Effector memory CD4-positive, alpha-beta T cell (primary cell): Measurements from ENCODE around the gene FBLN7.

Experiments
- DNase-seq, 3 donors: peaks; one replicate each; pipeline ENCODE4 v3.0.0-alpha.2; 2020
- H3K27ac ChIP-seq: 2 replicates; pipeline ENCODE4 v1.7.0; 2013; ENCODE audit warnings: mild to moderate bottlenecking, low read length, moderate library complexity; ENCODE audit not compliant: insufficient read depth, poor library complexity, severe bottlenecking
- H3K27me3 ChIP-seq: replicated peaks from 2 replicates; pipeline ENCODE4 v1.7.0; 2013; ENCODE audit warnings: mild to moderate bottlenecking, low read length; ENCODE audit not compliant: insufficient read depth, control insufficient read depth, poor library complexity, severe bottlenecking
- H3K36me3 ChIP-seq: 2 replicates; pipeline ENCODE4 v1.7.0; 2013; ENCODE audit warnings: mild to moderate bottlenecking, low read length, moderate library complexity; ENCODE audit not compliant: control insufficient read depth, insufficient read depth
- H3K4me1 ChIP-seq: 2 replicates; pipeline ENCODE4 v1.7.0; 2013; ENCODE audit warnings: low read length, mild to moderate bottlenecking; ENCODE audit not compliant: control insufficient read depth, insufficient read depth, poor library complexity, severe bottlenecking
- H3K4me3 ChIP-seq: 2 replicates; pipeline ENCODE4 v1.7.0; 2013; ENCODE audit warnings: low read length, low read depth, mild to moderate bottlenecking; ENCODE audit not compliant: insufficient read depth, poor library complexity, severe bottlenecking
- H3K9me3 ChIP-seq: 2 replicates; pipeline ENCODE4 v1.7.0; 2013; ENCODE audit warnings: mild to moderate bottlenecking, low read length, moderate library complexity; ENCODE audit not compliant: control insufficient read depth

The FBLN7 gene

DNA sequence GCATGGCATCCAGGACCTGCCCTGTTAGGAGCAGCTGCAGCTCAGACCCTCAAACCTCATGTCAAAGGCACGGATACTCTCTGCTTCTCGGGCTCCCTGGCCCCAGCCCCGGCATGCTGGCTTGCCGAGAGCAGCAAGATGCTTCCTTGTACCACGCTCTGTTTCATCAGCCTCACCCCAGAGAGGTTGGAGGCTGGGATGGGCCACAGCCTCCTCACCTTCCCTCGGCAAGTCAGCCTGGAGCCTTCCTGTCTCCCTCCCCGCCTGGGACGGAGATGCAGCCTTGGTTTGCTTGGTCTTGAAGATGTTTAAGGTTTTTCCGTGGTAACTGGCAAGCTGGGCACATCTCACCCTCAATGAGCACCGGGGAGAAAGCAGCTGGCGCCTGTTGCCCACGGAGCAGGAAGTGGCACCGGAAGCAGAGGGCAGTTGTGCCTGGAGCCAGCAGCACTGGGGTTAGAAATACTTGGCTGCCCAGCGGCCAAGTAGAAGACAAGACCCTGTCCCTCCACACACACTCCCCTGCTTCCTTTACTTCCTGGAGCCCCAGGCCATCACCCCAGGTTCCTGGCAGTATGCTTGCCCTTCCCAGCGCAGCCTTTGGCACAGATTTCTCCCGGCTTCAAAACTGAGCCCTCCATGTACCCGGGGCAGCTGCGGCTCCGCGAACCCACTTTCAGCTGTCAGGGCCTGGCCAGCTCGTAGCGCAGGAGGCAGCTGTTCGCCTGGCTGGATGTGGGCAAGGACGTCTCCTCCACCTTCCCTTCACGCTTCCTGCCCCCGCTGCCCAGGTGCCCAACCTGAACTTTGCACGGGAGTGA, 17.4 kb downstream of the FBLN7 start:
- peak overlapping the region; percentile 14 for H3K27ac ChIP-seq
- peak in 1 of 3 donors; percentile 24 for DNase-seq

DNA sequence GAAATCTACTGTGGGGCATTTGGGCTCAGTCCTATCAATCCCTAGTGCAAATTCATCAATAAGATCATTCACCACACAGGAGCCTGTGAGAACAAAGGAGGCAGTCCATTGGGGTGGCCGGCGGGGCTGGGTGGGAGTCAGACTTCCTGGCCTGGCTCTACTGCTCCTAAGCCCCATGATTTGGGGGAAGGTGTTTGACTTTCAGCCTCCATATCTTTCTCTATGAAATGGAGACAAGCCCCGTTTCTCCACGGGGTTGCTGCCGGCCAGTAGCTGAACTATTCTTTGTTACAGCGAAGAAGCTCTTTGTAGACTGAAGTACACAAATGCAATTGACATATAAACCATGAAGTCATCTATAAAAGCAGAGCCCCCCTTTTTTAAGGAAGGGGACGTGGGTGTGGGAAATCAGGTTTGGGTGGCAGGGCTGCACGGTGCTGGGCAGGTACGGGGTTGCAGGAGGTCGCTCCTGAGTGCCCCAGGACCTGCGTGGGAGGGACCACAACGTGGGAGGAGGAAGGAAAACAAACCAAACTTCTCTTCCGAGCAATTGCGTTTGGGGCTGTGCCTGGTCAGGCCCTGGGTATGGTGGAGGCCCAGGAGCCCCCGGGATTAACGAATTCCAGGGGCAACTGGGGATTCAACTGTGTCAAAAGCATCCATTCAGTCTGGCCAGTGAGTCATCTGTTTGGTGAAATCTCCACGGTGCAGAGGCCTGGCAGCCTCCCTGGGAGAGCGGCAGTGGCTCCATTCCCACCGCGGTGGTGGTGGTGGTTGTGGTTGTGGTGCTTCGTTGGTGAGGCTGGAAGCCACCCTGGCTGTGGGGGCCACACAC, 18.2 kb downstream of the FBLN7 start:
- H3K4me1 ChIP-seq: peaks cover 23% of the 10 kb centered on the region
- H3K4me3 ChIP-seq: peak overlapping the region; percentile 47
- peak; percentile 14 to 26 (median 20) for DNase-seq
- no peaks in the 10 kb centered on the region for H3K36me3 ChIP-seq
- no peaks in the 10 kb centered on the region for H3K9me3 ChIP-seq
- no peaks in the 10 kb centered on the region for H3K27me3 ChIP-seq
- peak overlapping the region; percentile 14 for H3K27ac ChIP-seq

More for the DNA sequence above, 17.4 kb downstream of the FBLN7 start:
- peak overlapping the region; percentile 47 for H3K4me3 ChIP-seq
- H3K4me1 ChIP-seq: peaks cover 23% of the 10 kb centered on the region
- H3K9me3 ChIP-seq: no peaks in the 10 kb centered on the region
- H3K36me3 ChIP-seq: no peaks in the 10 kb centered on the region
- no peaks in the 10 kb centered on the region for H3K27me3 ChIP-seq

DNA sequence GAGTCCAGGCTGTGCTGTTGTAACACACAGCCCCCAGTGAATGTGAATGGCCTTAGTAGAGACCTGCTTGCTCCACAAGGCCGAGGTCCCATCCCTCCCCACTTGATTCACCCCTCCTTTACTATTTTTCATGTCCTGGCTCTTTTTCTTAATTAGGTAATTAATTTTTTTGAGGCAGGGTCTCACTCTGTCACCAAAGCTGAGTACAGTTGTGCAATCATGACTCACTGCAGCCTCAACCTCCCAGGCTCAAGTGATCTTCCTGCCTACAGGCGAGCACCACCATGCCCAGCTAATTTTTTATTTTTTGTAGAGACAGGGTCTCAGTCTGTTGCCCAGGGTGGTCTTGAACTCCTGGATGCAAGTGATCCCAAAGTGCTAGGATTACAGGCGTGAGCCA, 19.3 kb downstream of the FBLN7 start:
- no peaks in the 10 kb centered on the region for H3K36me3 ChIP-seq
- no peaks in the 10 kb centered on the region for H3K9me3 ChIP-seq
- DNase-seq: no peak
- H3K4me1 ChIP-seq: peaks cover 23% of the 10 kb centered on the region
- no peak overlapping the region for H3K27ac ChIP-seq
- no peaks in the 10 kb centered on the region for H3K27me3 ChIP-seq
- H3K4me3 ChIP-seq: no peak overlapping the region

DNA sequence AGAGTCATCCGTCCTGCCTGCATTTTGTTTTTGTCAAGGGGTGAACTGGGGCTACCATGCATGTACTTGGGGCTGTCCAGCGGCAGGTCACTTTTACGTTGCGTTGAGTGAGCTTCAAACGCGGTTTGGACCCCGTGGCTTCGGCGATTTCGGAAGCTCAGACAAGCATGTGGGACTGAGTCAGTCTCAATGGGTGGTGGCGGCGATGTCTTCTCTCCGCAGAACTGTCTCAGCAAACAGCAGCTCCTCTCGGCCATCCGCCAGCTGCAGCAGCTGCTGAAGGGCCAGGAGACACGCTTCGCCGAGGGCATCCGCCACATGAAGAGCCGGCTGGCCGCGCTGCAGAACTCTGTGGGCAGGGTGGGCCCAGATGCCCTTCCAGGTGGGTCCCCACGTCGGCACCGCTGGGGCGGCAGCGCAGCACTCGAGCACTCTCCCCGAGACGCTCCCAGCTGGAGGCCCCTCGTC, 21.3 kb downstream of the FBLN7 start:
- Histone ChIP-seq H3K27me3 (no peaks in the 10 kb centered on the region), H3K4me1 (peaks cover 22% of the 10 kb centered on the region), H3K36me3 (no peaks in the 10 kb centered on the region), H3K4me3 (no peak overlapping the region), H3K27ac (no peak overlapping the region), H3K9me3 (no peaks in the 10 kb centered on the region)
- no peak for DNase-seq

DNA sequence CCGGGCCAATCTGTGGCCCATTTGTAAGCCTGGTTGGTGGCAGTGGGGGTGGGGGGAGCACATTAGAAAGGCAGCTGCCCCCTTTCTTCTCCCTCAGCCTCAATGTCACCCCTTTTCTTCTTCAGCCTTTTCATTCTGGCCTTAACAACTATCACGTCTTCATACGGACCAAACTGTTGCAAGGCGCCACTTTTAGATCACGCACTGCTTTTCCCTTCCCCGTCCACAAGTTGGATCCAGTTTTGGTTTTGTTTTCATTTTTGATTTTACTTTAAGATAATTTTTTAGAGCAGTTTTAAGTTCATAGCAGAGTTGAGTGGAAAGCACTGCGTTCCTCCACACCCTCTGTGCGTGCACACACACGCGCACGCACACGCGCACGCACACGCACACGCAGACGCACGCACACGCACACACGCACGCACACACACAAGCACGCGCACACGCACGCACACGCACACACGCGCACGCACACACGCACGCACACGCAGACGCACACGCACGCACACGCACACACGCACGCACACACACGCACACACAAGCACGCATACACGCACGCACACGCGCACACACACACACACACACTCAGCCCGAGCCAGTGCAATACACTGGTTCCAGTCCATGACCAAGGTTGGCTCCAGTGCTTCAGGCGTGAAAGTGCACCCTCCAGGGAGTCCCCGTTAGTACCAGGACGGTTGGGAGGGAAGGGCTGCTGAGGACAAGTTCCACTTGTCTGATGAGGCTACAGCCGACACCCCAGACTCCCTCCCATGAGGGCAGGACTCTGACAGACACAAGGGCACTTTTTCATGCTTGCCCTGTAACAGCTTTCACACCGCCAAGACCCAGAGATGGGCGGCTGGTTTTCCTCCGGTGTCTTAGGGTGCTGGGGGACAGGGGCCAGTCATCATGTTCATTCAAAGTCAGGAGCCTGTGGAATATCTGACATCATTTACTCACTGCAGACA, 22.4 kb downstream of the FBLN7 start:
- Histone ChIP-seq H3K9me3 (no peaks in the 10 kb centered on the region), H3K27me3 (no peaks in the 10 kb centered on the region), H3K27ac (no peak overlapping the region), H3K4me1 (peaks cover 12% of the 10 kb centered on the region), H3K36me3 (no peaks in the 10 kb centered on the region), H3K4me3 (no peak overlapping the region)
- no peak for DNase-seq

DNA sequence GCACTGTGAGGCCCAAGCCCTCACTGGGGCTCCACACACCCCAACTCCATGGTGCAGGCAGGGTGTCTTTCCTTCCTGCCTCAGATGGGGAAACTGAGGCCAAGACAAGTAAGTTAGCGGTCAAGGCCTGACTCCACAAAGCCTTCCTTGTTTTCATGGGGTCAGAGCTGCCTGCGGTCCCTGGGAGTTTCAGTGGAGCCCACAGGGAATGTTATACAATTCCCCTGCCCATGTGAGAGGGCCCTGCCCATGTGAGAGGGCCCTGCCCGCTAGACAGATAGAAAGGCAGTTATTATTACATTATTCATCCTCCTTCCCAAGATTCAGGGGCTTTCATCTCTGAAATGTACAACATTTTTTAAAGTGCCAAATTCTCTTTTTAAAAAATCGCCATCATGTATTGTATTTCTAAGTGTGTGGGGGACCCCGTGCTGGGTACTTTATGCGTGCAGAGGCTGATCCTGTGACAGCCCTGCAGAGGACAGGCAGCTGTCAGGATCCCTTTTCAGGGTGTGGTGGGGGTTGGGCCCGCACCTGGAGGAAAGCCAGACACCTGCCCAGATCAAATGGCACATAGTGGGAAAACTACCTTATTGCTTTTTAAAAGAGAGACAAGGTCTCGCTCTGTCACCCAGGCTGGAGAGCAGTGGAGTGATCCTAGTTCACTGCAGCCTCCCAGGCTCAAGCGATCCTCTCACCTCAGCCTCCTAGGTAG, 23.4 kb downstream of the FBLN7 start:
- H3K9me3 ChIP-seq: no peaks in the 10 kb centered on the region
- peaks cover 1% of the 10 kb centered on the region for H3K4me1 ChIP-seq
- H3K27me3 ChIP-seq: no peaks in the 10 kb centered on the region
- H3K4me3 ChIP-seq: no peak overlapping the region
- no peaks in the 10 kb centered on the region for H3K36me3 ChIP-seq
- no peak for DNase-seq
- H3K27ac ChIP-seq: no peak overlapping the region

DNA sequence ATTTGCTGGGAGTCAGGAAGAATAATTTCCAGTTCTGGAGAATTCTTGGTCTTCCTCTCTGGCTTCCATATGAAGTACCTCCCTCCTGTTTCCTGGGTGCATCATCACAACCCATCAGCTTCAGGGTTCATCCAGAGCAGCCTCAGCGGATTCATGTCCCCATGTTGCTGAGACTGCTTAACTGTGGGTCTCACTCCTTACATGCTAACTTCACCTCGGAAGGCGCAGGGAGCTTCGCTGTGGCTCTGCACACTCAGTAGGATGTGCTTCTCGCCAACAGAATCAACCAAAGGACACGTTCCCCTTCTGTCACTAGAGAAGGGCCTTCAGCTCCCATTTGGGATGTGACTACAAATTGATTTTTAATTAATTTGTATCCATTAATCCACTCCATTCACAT, 24.2 kb downstream of the FBLN7 start:
- Histone ChIP-seq H3K4me3 (no peak overlapping the region), H3K27ac (no peak overlapping the region), H3K36me3 (no peaks in the 10 kb centered on the region), H3K4me1 (no peaks in the 10 kb centered on the region), H3K9me3 (no peaks in the 10 kb centered on the region), H3K27me3 (no peaks in the 10 kb centered on the region)
- DNase-seq: no peak

DNA sequence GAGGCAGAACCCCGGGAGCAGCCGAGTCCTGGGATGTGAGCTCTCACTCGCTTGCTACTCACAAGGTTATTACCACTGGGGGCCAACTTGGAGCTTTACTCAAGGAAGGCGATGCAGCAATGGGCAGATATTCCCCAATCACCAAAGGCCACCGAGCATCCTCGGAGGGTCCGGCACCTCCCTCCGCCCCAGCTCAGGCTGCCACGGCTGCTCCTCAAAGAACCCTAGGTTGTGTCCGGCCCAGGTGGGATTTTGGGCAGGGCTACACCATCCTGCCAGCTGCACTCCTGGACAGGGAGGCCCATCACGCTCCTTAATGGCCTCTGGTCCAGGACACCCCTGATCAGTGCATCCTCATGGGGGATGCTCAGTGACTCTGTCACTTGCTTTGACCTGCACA, 24.8 kb downstream of the FBLN7 start:
- Histone ChIP-seq H3K4me3 (no peak overlapping the region), H3K4me1 (no peaks in the 10 kb centered on the region), H3K36me3 (no peaks in the 10 kb centered on the region), H3K27ac (no peak overlapping the region), H3K27me3 (no peaks in the 10 kb centered on the region), H3K9me3 (no peaks in the 10 kb centered on the region)
- DNase-seq: no peak

DNA sequence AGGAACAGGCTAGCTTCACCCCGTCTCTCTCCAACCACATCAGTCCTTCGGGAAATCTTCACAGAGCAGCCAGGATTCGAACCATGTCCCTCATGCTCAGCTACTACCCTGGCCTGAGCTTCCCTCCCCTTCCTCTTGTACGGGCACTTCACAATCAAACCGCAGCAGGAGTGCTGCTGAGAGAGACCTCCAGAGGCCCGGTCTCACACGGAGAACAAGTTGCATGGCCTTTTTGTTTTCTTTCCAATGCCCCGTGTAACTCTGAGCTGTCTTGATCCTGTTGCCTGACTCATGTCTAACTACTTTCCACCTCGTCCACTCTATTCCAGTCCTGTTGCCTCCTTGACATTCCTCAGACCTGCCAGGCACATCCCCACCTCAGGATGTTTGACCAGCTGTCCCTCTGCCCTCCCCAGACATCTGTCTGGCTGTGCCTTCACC, 25.4 kb downstream of the FBLN7 start:
- Histone ChIP-seq H3K4me1 (no peaks in the 10 kb centered on the region), H3K9me3 (no peaks in the 10 kb centered on the region), H3K27me3 (no peaks in the 10 kb centered on the region), H3K36me3 (no peaks in the 10 kb centered on the region), H3K4me3 (no peak overlapping the region), H3K27ac (no peak overlapping the region)
- no peak for DNase-seq
